ENCODE measurements around the gene CREB3L2. TPM values are rescaled to one million over a fixed set of nuclear protein-coding genes. Genes with fewer than 3 reads are reported as not detected.
A peak's percentile ranks its signal among the peaks of the same experiment; 100 is the strongest.

Gene CREB3L2
- total RNA-seq, 4 donors from 2014 or later: 7.9 to 19.1 (median 11.7) TPM

GRCh38 chr7:137900137-137900536 lies 101.7 kb downstream of the CREB3L2 start:
- WGBS, 2 donors: 87 to 88% methylated on average over 4 of the region's 4 CpGs
- DNase-seq (ENCODE audit: low spot score in 2 of 2): no peak
- intact Hi-C loops (cut with DNase I; ENCODE audit: low total_unique reads): loop anchor here (10.0 kb wide), 1 partner anchor 835 kb away; no protein-coding TSS in a partner anchor
- TF ChIP-seq CTCF (IDR thresholded peaks at IDR 0.05) (no peak), POLR2A (IDR thresholded peaks at IDR 0.05) (no peak)
- no peak overlapping the region for H3K4me3 ChIP-seq (ENCODE audit: low read depth, poor library complexity, severe bottlenecking)

GRCh38 chr7:137898839-137899721 lies 102.8 kb downstream of the CREB3L2 start:
- intact Hi-C loops (cut with DNase I; ENCODE audit: low total_unique reads): loop anchor here (5.0 kb wide), 1 partner anchor 242 kb away; no protein-coding TSS in a partner anchor
- WGBS, 2 donors: 7 to 13% methylated on average over 13 of the region's 14 CpGs
- DNase-seq (ENCODE audit: low spot score in 2 of 2): peak; percentile 73 to 95
- TF ChIP-seq POLR2A (IDR thresholded peaks at IDR 0.05) (no peak), CTCF (IDR thresholded peaks at IDR 0.05) (peak in 1 of 3 donors; percentile 84)
- no peak overlapping the region for H3K4me3 ChIP-seq (ENCODE audit: low read depth, poor library complexity, severe bottlenecking)

- no peak for DNase-seq (ENCODE audit: low spot score in 2 of 2)
- WGBS, 2 donors: 80 to 81% methylated on average over 8 of the region's 8 CpGs
- intact Hi-C loops (cut with DNase I; ENCODE audit: low total_unique reads): loop anchor here (5.0 kb wide), 1 partner anchor 238 kb away; no protein-coding TSS in a partner anchor
- TF ChIP-seq POLR2A (IDR thresholded peaks at IDR 0.05): no peak
- TF ChIP-seq CTCF (IDR thresholded peaks at IDR 0.05): no peak
- H3K4me3 ChIP-seq (ENCODE audit: low read depth, poor library complexity, severe bottlenecking): no peak overlapping the region
Measured at GRCh38 chr7:137895301-137896221, 106.3 kb downstream of the CREB3L2 start.

GRCh38 chr7:137893143-137893742 lies 108.6 kb downstream of the CREB3L2 start:
- no peak for DNase-seq (ENCODE audit: low spot score in 2 of 2)
- H3K4me3 ChIP-seq (ENCODE audit: low read depth, poor library complexity, severe bottlenecking): no peak overlapping the region
- no peak for TF ChIP-seq CTCF (IDR thresholded peaks at IDR 0.05)
- no peak for TF ChIP-seq POLR2A (IDR thresholded peaks at IDR 0.05)
- intact Hi-C loops (cut with DNase I; ENCODE audit: low total_unique reads): no loop called here

- no peak for DNase-seq (ENCODE audit: low spot score in 2 of 2)
- WGBS, 2 donors: 69 to 73% methylated on average over 4 of the region's 4 CpGs
- no peak overlapping the region for H3K4me3 ChIP-seq (ENCODE audit: low read depth, poor library complexity, severe bottlenecking)
- intact Hi-C loops (cut with DNase I; ENCODE audit: low total_unique reads): no loop called here
- TF ChIP-seq CTCF (IDR thresholded peaks at IDR 0.05) (no peak), POLR2A (IDR thresholded peaks at IDR 0.05) (no peak)
Measured at GRCh38 chr7:137891016-137891655, 110.8 kb downstream of the CREB3L2 start.

Data from lower leg skin (tissue), 4 donors.